GM21528 (cell line): ENCODE results near the gene ATMIN.

Source experiments
- ATAC-seq: cut with Tn5 transposase; IDR thresholded peaks from one replicate; pipeline ENCODE4 v1.9.1; 2021; ENCODE audit warnings: mild to moderate bottlenecking, moderate library complexity; ENCODE audit not compliant: unreplicated experiment, low FRiP score

The ATMIN gene, protein sequence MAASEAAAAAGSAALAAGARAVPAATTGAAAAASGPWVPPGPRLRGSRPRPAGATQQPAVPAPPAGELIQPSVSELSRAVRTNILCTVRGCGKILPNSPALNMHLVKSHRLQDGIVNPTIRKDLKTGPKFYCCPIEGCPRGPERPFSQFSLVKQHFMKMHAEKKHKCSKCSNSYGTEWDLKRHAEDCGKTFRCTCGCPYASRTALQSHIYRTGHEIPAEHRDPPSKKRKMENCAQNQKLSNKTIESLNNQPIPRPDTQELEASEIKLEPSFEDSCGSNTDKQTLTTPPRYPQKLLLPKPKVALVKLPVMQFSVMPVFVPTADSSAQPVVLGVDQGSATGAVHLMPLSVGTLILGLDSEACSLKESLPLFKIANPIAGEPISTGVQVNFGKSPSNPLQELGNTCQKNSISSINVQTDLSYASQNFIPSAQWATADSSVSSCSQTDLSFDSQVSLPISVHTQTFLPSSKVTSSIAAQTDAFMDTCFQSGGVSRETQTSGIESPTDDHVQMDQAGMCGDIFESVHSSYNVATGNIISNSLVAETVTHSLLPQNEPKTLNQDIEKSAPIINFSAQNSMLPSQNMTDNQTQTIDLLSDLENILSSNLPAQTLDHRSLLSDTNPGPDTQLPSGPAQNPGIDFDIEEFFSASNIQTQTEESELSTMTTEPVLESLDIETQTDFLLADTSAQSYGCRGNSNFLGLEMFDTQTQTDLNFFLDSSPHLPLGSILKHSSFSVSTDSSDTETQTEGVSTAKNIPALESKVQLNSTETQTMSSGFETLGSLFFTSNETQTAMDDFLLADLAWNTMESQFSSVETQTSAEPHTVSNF

DNA sequence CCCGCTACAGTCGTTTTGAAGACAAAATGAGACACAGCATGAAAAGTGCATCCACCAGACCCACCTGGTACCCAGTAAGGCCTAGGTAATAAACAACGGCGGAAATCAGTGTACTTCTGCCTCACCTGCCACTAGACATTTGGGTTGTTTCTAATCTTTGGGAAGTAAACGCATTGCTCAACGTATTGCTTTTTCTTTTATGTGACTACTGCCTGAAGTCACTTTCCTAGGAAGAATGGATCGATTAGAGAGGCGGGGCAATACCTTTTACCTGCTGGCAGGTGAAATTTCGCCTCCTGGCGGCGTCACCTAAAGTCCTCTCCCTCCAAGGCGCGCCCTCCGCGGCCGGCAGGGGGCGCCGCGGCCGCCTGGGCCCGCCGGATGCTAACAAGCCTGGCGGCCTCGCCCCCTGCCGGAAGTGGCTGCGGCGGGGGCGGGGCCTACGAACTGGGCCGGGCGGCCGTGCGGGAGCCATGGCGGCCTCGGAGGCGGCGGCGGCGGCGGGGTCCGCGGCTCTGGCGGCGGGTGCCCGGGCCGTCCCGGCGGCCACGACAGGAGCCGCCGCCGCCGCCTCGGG, at the start of gene ATMIN:
ATMIN (plus strand) TSS at position 445 of the 577 bp plus-strand sequence; CDS start at position 474, 29 bp downstream.
- ATAC-seq: peak; percentile 84

DNA sequence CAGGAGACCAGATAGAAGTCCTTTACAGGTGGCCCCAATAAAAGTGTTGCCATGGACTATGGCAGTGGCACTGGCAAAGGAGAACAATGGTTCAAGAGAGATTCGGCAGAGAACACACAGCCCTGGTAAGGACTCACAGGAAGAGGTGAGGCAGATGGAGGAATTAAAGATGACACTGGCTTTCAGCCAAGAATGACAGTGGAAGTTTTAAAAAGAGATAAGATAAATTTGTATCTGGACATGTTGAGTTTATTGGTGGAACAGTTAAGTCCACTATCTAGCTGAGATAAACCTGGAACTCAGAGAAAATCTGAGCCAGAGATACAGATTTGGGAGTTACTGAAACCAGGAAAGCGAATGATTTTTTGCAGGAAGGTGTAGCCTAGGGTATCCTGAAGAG, 49.1 kb upstream of the ATMIN start:
- no peak for ATAC-seq

DNA sequence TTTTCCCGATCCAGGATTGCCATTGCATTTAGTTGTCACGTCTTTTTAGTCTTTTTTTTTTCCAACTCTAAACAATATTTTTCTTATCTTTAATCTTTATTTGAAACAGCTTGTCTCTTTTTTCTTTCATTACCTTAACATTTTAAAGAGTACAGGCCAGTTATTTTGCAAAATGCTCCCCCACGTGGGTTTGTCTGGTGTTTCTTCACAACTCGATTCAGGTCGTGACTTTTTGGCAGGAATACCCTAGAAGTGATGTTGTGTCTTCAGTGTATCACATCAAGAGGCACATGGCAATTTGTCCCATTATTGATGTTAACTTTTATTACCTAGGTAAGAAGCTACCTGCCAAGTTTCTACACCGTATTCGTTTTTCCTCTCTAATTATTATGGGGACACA, 46.9 kb upstream of the ATMIN start:
- ATAC-seq: no peak

DNA sequence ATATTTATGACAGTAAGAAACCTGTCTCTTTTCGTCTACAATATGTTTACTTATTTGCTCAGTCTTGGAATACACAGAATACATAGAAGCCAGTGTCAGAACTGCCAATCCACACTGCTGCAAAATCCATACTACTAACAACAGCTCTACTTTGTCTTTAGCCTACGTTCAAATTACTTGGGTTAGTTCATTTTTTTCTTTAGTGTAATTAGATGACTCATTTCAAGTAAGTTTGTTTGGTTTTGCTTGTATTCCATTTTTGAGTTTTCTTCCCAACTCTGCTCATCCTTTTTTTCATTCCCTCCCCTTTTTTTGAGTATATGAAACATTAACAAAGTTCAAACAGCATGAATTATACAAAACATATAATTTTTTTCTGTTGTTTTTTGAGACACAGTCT, 45.8 kb upstream of the ATMIN start:
- no peak for ATAC-seq

DNA sequence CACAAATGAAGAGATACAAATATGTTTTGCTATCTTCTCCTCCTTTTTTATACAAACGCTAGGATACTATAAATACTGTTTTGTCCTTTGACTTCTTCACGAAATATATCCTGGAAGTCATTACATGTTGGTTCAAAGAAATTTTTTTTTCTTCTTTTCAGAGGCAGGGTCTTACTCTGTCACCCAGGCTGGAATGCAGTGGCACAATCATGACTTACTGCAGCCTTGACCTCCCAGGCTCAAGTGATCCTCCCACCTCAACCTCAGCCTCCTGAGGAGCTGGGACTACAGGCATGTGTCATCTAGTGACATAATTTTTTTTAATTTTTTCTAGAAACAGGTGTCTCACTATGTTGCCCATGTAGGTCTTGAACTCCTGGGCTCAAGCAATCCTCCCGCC, 45.1 kb upstream of the ATMIN start:
- ATAC-seq: no peak

DNA sequence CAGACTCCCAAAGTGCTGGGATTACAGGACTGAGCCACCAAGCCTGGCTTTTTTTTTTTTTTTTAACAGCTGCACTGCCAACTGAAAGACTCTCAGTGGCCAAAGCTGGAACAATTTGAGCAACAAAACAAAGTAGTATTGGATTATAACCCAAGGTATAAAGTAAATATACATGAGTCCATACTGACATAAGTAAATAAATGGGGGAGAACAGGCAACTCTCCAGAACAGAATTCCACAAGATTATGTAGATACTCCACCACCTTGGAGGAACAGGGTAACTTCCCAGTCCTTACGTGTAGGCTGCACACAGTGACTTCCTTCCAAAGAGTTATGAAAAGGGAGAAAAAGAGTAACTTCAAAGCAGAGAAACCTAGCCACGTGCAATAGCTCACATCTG, 44.7 kb upstream of the ATMIN start:
- no peak for ATAC-seq

DNA sequence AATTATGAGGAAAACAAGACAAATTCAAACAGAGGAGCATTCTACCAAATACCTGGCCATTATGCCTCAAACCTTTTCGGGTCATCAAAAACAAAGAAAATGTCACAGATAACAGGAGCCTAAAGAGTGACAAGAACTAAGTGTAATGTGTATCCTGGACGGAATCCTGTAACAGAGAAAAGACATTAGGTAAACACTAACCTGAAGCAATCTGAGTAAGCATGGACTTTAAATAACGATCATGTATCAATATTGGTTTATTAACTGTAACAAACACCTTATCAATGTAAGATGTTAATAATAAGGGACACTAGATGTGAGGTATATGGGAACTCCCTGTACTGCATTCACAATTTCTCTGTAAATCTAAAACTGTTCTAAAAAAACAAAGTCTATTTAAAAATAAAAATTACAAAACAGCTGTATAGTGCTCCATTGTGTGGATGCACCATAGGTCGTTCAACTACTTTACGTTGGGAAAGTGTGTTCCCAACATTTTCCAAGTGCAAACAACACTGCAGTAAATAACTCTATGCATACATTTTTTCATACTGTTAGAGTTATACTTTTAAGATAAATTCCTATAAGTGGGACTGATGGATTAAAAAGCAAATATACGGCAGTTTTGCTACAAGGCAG, 43.7 kb upstream of the ATMIN start:
- ATAC-seq: no peak

DNA sequence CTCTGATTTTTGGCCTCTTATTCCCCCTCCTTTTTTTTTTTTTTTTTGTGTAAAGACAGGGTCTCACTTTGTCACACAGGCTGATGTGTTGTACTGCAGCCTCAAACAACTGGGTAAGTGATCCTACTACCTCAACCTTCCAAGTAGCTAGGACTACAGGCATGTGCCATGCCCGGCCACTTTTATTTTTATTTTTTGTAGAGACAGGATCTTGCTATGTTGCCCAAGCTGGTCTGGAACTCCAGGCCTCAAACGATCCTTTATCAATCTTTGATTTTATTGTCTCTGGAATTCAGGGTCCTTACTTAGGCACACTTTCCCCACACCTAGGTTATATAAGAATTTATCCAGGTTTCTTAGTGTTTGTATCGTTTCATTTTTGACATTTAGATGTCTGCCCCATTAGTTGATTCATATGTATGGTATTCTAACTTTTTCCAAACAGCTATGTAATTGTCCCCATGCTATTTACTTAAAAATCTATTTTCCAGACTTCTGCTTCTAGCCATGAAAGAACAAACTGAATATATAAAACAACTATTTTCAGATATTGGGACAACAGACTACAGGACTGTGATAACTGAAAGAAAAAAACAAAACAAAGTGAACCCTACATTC, 42.9 kb upstream of the ATMIN start:
- ATAC-seq: no peak

DNA sequence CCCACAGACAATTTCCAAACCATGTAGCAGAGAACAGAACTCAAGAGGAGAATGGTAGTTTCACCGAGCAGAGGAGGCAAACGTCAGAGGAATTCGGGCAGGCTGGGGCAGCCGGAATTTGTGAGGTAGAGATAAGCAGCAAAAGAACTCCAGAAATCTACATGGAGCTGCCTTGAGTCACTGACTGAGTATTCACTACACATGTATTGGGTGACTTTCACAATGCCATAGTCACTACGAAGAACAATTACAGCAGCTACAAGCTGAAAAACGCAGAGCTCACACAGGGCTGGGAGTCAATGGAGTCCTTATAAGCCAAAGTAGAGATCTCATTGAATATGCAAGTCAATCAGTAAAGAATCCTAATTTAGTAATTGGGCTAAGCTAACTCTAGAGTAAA, 42.3 kb upstream of the ATMIN start:
- no peak for ATAC-seq

DNA sequence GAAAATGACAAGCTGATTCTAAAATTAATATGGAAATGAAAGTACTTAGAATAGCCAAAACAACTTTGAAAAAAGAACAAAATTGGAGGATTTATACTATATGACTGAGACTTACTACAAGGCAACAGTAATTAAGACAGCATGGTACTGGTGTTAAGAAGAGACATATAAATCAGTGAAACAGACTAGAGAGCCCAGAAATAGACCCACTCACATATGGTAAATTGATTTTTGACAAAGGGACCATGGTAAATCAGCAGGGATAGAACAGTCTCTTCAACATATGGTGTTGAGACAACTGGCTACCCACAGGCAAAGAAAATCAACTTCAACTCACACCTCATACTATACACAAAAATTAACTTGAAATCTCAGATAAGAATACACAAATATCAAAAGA, 41.8 kb upstream of the ATMIN start:
- no peak for ATAC-seq

DNA sequence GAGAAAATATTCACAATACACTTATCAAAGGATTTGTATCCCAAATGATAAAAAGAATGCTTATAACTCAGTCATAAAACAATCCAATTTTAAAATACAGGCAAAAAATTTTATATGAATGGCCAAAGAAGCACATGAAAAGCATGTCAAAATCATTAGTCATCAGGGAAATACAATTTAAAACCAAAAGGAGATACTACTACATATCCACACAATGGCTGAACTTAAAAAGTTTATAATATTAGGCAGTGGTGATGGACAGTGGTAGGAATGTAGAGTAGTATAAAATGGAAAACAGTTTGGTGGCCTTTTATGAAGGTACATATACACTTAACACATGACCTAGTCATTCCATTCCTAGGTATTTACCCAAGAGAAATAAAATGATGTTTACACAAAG, 41.2 kb upstream of the ATMIN start:
- no peak for ATAC-seq

DNA sequence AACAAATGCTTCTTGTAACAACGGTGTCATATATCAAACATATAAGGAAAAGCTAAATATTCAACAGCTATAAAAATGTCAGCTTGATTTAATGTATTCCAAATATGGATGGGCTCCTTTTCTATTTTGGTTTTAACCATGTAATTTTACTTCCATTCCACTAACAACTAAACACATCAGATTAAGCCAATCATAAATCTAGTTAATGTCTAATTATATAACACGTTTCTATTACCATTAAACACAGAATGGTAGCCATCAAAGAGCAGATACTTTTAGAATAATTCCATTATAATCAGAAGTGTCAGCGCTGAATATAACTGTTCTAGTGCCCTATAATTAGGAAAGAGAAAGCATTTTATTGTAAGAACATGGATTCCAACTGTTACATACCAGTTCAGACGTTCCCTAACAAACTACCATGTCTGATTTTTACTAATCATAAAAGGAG, 38.9 kb upstream of the ATMIN start:
- ATAC-seq: peak; percentile 32

DNA sequence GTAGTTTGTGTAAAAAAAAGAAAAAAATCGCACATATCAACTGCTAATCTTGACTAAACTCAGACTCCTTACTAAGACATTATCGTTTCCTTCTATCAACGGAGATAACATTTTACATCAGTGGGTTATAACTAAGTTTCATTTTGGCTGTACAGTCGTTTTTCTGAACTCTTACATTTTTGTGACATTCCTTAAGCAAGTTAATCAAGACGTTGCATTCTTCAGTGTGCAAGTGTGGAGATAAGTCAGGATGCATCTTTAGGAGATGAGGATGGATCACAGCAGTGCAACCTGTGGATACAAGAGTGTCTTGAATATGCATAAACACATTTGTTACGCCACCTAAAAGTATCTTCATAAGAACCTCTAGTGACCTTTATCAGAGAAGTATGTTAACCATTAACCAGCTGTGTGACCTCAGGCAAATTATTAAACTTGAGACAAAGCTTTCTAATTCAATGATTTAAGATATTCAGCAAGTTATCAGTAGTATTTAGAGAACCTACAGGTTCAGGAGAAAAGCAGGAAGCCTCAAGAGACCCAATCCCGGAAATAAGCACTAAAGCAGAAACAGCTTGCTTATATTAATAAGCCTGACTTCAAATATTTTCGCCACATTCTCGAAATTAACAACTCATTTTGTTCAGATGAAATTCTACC, 38.4 kb upstream of the ATMIN start:
- peak; percentile 74 for ATAC-seq

DNA sequence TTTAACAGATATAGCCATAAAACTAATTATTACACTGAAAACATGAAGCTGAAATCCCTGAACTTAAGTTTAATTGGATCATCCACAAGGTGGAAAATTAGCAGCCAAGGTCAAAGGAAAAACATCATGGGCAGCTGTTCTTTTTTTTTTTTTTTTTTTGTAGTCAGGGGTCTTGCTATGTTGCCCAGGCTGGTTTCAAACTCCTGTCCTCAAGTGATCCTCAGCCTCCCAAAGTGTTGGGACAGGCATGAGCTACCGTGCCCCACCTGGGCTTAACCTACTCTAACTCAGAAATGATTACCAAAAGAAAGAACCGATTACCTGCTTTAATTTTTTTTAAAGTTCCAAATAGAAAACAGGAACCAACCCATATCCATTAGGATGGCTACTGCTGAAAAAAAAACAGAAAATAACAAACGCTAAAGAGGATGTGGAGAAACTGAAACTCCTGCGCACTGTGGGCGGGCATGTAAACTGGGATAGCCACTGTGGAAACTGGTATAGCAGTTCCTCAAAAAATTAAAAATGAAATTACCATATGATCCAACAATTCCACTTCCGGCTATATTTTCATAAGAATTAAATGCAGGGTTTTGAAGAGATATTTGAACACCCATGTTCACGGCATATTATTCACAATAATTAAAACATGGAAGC, 37.5 kb upstream of the ATMIN start:
- no peak for ATAC-seq

DNA sequence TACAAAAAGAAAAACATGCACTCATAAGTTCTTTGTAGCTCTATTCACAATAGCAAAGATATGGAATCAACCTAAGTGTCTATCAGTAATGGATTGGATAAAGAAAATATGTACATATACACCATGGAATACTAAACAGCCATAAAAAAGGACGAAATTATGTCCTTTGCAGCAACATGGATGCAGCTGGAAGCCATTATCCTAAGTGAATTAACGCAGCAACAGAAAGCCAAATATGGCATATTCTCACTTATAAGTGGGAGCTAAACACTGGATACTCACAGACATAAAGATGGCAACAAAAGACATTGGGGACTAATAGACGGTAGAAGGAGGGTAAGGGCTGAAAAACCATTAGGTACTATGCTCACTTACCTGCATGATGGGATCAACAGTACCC, 34.8 kb upstream of the ATMIN start:
- no peak for ATAC-seq

DNA sequence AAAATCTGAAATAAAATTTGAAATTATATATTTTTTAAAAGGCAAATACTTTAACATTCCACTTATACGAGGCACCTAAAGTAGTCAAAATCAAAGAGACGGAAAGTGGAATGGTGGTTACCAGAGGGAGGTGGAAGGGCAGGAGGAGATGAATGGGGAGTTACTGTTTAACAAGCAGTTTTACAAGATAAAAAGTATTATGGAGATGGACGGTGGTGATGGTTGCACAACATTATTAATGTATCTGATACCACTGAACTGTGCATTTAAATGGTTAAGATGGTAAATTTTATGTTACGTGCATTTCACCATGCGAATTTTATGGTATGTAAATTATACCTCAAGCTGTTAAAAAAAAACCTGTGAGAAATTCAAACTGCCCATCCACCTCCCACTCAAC, 34.3 kb upstream of the ATMIN start:
- no peak for ATAC-seq

DNA sequence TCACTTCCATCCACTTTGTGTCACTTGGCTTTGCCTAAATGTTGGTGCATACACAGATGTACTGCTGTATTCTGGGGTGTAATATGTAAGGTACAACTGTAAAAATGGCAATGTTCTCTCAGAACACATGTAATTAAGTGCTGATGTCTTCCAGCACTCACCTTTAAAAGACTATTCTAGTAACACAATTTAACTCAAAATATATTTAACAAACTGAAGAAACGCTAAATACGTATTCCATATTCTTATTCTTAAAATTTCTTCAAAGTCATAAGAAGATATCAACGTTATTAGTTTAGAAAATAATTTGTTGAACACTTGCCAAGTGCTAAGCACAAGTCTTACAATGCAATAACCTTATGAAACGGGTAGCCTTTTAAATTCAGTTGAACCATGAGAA, 32.6 kb upstream of the ATMIN start:
- ATAC-seq: no peak

DNA sequence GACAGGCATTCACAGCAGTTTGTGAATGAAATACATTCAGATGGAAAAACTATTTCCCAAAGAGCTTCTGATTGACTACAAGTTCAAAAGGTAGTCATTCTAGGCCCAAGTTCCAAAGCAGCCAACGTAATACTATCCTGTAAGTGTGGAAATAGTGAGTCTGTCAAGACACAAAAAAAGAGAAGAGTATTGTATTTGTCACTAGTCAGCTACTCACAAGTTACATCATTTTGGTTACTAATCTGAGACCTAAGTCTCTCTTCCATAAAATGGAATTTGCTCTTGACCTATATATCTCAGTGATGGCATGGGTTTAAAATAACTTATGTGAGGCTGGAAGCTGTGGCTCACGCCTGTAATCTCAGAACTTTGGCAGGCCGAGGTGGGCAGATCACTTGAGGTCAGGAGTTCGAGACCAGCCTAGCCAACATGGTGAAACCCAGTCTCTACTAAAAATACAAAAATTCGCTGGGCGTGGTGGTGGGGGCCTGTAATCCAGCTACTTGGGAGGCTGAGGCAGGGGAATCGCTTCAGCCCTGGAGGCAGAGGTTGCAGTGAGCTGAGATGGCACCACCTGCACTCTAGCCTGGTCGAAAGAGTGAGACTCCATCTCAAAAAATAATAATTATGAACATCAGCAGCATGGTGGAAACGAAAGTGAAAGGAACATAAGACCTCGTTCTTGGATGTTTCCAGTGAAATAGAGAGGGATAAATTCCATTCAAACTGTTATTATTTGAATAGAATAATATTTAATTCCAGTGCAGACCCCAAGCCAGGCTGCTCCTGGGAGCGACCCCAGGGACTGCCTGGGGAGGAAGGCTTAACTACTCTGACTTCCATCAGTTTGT, 31.8 kb upstream of the ATMIN start:
- no peak for ATAC-seq
